ENCODE results near the gene ADCY1.

Gene ADCY1

GRCh38 chr7:45636733-45637132 is 62.6 kb downstream of the ADCY1 start:
- Histone ChIP-seq H3K4me3 (no peak overlapping the region), H3K9me3 (no peaks in the 10 kb centered on the region), H3K36me3 (replicated peaks) (no peaks in the 10 kb centered on the region), H3K4me1 (no peaks in the 10 kb centered on the region), H3K27me3 (ENCODE audit: low read depth) (no peaks in the 10 kb centered on the region)
- DNase-seq (ENCODE audit: low spot score in 2 of 2): no peak
- in situ Hi-C loops (cut with MboI; ENCODE audit: low sequenced_read_pairs): no loop called here

- in situ Hi-C loops (cut with MboI; ENCODE audit: low sequenced_read_pairs): no loop called here
Observed at GRCh38 chr7:45638916-45639315, 64.7 kb downstream of the ADCY1 start.

GRCh38 chr7:45642044-45642443 is 67.9 kb downstream of the ADCY1 start:
- Histone ChIP-seq H3K4me3 (no peak overlapping the region), H3K4me1 (no peaks in the 10 kb centered on the region), H3K9me3 (no peaks in the 10 kb centered on the region), H3K36me3 (replicated peaks) (no peaks in the 10 kb centered on the region), H3K27me3 (ENCODE audit: low read depth) (no peaks in the 10 kb centered on the region)
- no peak for DNase-seq (ENCODE audit: low spot score in 2 of 2)
- in situ Hi-C loops (cut with MboI; ENCODE audit: low sequenced_read_pairs): no loop called here

More at GRCh38 chr7:45638916-45639315, 64.7 kb downstream of the ADCY1 start:
- Histone ChIP-seq H3K4me1 (no peaks in the 10 kb centered on the region), H3K36me3 (replicated peaks) (no peaks in the 10 kb centered on the region), H3K27me3 (ENCODE audit: low read depth) (no peaks in the 10 kb centered on the region), H3K4me3 (no peak overlapping the region), H3K9me3 (no peaks in the 10 kb centered on the region)
- no peak for DNase-seq (ENCODE audit: low spot score in 2 of 2)

- H3K4me1 ChIP-seq: no peaks in the 10 kb centered on the region
- in situ Hi-C loops (cut with MboI; ENCODE audit: low sequenced_read_pairs): no loop called here
- H3K27me3 ChIP-seq (ENCODE audit: low read depth): no peaks in the 10 kb centered on the region
- no peak for DNase-seq (ENCODE audit: low spot score in 2 of 2)
- H3K9me3 ChIP-seq: no peaks in the 10 kb centered on the region
- H3K4me3 ChIP-seq: no peak overlapping the region
- no peaks in the 10 kb centered on the region for H3K36me3 ChIP-seq (replicated peaks)
Observed at GRCh38 chr7:45643630-45644029, 69.5 kb downstream of the ADCY1 start.

- Histone ChIP-seq H3K4me3 (no peak overlapping the region), H3K36me3 (replicated peaks) (no peaks in the 10 kb centered on the region), H3K4me1 (no peaks in the 10 kb centered on the region), H3K27me3 (ENCODE audit: low read depth) (no peaks in the 10 kb centered on the region), H3K9me3 (no peaks in the 10 kb centered on the region)
- DNase-seq (ENCODE audit: low spot score in 2 of 2): no peak
- in situ Hi-C loops (cut with MboI; ENCODE audit: low sequenced_read_pairs): no loop called here
Observed at GRCh38 chr7:45644237-45644636, 70.1 kb downstream of the ADCY1 start.

GRCh38 chr7:45645141-45645969 is 71.2 kb downstream of the ADCY1 start:
- no peak overlapping the region for H3K4me3 ChIP-seq
- H3K4me1 ChIP-seq: no peaks in the 10 kb centered on the region
- in situ Hi-C loops (cut with MboI; ENCODE audit: low sequenced_read_pairs): no loop called here
- no peaks in the 10 kb centered on the region for H3K27me3 ChIP-seq (ENCODE audit: low read depth)
- no peak for DNase-seq (ENCODE audit: low spot score in 2 of 2)
- no peaks in the 10 kb centered on the region for H3K36me3 ChIP-seq (replicated peaks)
- H3K9me3 ChIP-seq: no peaks in the 10 kb centered on the region

GRCh38 chr7:45646207-45646821 is 72.1 kb downstream of the ADCY1 start:
- H3K27me3 ChIP-seq (ENCODE audit: low read depth): no peaks in the 10 kb centered on the region
- in situ Hi-C loops (cut with MboI; ENCODE audit: low sequenced_read_pairs): no loop called here
- H3K4me1 ChIP-seq: no peaks in the 10 kb centered on the region
- H3K9me3 ChIP-seq: no peaks in the 10 kb centered on the region
- no peak overlapping the region for H3K4me3 ChIP-seq
- no peaks in the 10 kb centered on the region for H3K36me3 ChIP-seq (replicated peaks)
- DNase-seq (ENCODE audit: low spot score in 2 of 2): no peak

GRCh38 chr7:45646996-45647825 is 73.0 kb downstream of the ADCY1 start:
- no peak overlapping the region for H3K4me3 ChIP-seq
- no peaks in the 10 kb centered on the region for H3K9me3 ChIP-seq
- no peaks in the 10 kb centered on the region for H3K36me3 ChIP-seq (replicated peaks)
- H3K27me3 ChIP-seq (ENCODE audit: low read depth): no peaks in the 10 kb centered on the region
- in situ Hi-C loops (cut with MboI; ENCODE audit: low sequenced_read_pairs): no loop called here
- no peak for DNase-seq (ENCODE audit: low spot score in 2 of 2)
- no peaks in the 10 kb centered on the region for H3K4me1 ChIP-seq

GRCh38 chr7:45647967-45648670 is 74.0 kb downstream of the ADCY1 start:
- Histone ChIP-seq H3K36me3 (replicated peaks) (no peaks in the 10 kb centered on the region), H3K9me3 (no peaks in the 10 kb centered on the region), H3K27me3 (ENCODE audit: low read depth) (no peaks in the 10 kb centered on the region), H3K4me1 (no peaks in the 10 kb centered on the region), H3K4me3 (no peak overlapping the region)
- in situ Hi-C loops (cut with MboI; ENCODE audit: low sequenced_read_pairs): no loop called here
- DNase-seq (ENCODE audit: low spot score in 2 of 2): no peak

GRCh38 chr7:45648671-45648995 is 74.5 kb downstream of the ADCY1 start:
- H3K4me1 ChIP-seq: no peaks in the 10 kb centered on the region
- no peaks in the 10 kb centered on the region for H3K36me3 ChIP-seq (replicated peaks)
- no peaks in the 10 kb centered on the region for H3K27me3 ChIP-seq (ENCODE audit: low read depth)
- no peaks in the 10 kb centered on the region for H3K9me3 ChIP-seq
- no peak overlapping the region for H3K4me3 ChIP-seq
- DNase-seq (ENCODE audit: low spot score in 2 of 2): no peak
- in situ Hi-C loops (cut with MboI; ENCODE audit: low sequenced_read_pairs): no loop called here

- no peaks in the 10 kb centered on the region for H3K36me3 ChIP-seq (replicated peaks)
- no peak overlapping the region for H3K4me3 ChIP-seq
- in situ Hi-C loops (cut with MboI; ENCODE audit: low sequenced_read_pairs): no loop called here
- no peak for DNase-seq (ENCODE audit: low spot score in 2 of 2)
- no peaks in the 10 kb centered on the region for H3K9me3 ChIP-seq
- H3K27me3 ChIP-seq (ENCODE audit: low read depth): no peaks in the 10 kb centered on the region
- no peaks in the 10 kb centered on the region for H3K4me1 ChIP-seq
Observed at GRCh38 chr7:45649560-45650346, 75.6 kb downstream of the ADCY1 start.

- H3K27me3 ChIP-seq (ENCODE audit: low read depth): no peaks in the 10 kb centered on the region
- H3K9me3 ChIP-seq: no peaks in the 10 kb centered on the region
- H3K4me3 ChIP-seq: no peak overlapping the region
- in situ Hi-C loops (cut with MboI; ENCODE audit: low sequenced_read_pairs): no loop called here
- H3K4me1 ChIP-seq: no peaks in the 10 kb centered on the region
- no peak for DNase-seq (ENCODE audit: low spot score in 2 of 2)
- no peaks in the 10 kb centered on the region for H3K36me3 ChIP-seq (replicated peaks)
Observed at GRCh38 chr7:45650404-45651394, 76.5 kb downstream of the ADCY1 start.

Data from HAP-1 (cell line).